HG03097 (cell line): ENCODE data around the gene CRYAA.
"Not testable (repeated sequence)": the region's sequence is repeated elsewhere in the genome, so short reads cannot be mapped to it uniquely, and the experiment has no call there.

Experiments
- ATAC-seq: cut with Tn5 transposase; IDR thresholded peaks from one replicate; pipeline ENCODE4 v1.9.1; 2021; ENCODE audit not compliant: unreplicated experiment, low FRiP score

Gene CRYAA, protein sequence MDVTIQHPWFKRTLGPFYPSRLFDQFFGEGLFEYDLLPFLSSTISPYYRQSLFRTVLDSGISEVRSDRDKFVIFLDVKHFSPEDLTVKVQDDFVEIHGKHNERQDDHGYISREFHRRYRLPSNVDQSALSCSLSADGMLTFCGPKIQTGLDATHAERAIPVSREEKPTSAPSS

DNA sequence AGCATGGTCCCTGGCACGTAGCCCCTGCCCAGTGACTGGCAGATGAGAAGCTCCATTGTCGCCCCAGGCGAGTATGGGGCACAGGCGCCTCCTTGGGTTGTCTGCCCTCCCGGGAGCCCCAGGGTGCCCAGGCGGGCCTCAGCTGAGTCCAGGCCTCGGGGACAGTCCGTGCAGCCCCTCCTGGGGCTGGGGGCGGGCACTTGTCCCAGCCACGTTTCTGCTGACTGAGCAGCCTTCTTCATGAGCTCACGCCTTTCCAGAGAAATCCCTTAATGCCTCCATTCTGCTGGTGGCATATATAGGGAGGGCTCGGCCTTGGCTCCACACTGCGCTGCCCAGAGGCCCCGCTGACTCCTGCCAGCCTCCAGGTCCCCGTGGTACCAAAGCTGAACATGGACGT is at the start of gene CRYAA:
TSS of gene CRYAA (plus strand) at position 301 of the 400 bp plus-strand sequence. CDS start at position 393, 92 bp downstream.
- not testable (repeated sequence) for ATAC-seq

DNA sequence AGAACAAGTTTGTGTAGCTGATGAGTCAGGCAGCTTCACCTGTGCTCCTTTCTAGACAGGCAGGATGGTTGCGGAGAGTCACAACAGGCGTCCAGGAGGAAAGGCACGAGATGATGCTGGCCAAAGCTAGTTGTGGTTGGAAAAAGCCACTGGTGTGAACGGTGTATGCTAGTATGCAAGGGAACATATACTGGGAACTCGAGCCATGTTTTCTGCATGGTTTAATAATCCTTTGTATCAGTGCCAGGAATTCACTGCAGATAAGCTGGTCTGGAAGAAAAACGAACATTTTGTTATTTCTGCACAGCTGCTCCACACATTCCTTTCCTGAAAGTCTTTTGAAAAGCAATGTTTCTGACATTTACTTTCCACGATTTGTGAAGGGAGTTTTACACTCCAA is 38.7 kb upstream of the CRYAA start:
- not testable (repeated sequence) for ATAC-seq

DNA sequence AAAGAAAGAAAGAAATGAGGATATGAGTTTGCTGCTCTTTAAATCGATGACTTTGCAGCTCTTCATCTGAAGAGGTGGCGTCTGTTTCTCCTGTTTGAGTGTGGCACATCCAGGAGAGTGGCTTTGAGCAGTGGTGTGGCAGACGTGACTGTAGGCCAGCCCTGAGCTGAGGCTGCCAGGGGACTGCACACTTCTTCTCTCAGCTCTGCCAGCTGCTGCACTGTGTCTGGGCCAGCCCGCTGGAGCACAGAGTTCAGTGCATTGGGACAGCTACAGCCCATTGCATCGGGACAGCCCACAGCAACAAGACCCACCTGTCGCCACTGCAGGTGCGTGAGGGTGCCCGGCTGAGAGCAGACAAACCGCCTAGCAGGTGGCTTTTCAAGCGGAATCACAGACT is 34.3 kb upstream of the CRYAA start:
- not testable (repeated sequence) for ATAC-seq

DNA sequence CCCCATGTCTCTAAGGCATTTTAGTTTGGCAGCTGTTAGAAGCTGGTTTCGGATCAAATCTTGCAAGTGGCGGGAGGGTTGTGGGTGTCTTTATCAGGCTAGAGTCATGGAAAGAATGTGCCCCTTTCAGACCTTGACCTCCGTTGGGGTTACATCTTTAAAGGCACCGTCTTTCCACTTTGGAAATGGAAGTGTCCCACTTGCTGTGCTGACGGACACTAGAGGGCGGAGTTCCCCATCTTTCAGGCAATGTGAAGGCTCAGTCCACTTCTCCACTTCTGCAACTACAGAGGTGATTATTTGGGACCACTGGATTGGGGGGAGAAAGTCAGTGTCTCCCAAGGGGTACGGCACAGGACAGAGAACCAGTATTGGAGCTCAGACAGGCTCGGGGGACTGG is 29.9 kb upstream of the CRYAA start:
- ATAC-seq: not testable (repeated sequence)

DNA sequence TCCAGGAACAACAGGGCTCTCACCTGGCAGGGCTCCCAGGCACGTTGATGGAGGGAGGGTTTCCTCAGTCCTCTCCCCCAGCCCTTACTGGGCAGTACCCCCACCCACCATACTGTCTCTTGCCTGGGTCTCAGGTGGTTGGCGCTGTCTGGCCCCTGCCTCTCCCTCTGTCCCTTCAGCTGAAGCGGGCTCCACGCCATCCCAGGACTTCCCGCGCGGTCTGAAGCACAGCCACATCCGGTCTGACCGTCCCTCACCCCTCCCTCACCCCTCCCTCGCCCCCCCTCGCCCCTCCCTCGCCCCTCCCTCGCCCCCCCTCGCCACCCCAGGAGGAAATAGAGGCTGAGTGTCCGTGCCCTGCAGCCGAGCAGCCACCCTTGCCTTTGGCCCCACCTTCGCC is 27.4 kb upstream of the CRYAA start:
- ATAC-seq: not testable (repeated sequence)

DNA sequence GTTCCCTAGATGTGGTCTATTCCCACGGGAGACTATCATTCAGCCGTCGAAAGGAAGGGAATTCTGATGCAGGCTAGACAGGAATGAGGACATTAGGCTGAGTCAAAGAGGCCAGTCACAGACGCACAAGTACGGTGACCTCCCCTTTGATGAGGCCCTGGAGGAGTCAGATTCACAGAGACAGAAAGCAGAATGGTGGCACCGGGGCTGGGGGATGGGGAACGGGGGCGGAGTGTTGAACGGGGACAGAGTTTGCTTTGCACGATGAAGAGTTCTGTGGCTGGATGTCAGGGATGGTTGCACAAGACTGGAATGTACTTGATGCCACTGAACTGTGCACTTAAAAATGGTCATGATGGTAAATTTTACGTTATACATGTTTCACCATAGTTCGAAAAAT is 22.2 kb upstream of the CRYAA start:
- ATAC-seq: not testable (repeated sequence)

DNA sequence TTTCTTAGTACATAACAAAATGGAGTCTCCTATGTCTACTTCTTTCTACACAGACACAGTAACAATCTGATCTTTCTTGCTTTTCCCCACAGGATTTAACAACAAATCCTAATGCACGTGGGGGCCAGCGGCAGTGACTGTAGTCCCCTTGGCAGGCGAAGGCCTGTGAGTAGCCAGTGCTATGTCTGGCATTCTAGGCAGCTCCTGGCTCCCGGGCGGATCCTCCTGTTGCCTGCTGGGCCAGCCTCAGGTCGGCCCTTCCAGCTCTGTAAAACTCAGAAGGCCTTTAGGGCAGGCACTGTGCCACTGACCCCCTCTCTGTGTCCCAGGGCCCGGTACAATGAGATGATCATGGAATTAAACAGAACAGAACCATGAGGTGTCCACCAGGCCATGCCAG is 20.8 kb upstream of the CRYAA start:
- not testable (repeated sequence) for ATAC-seq

DNA sequence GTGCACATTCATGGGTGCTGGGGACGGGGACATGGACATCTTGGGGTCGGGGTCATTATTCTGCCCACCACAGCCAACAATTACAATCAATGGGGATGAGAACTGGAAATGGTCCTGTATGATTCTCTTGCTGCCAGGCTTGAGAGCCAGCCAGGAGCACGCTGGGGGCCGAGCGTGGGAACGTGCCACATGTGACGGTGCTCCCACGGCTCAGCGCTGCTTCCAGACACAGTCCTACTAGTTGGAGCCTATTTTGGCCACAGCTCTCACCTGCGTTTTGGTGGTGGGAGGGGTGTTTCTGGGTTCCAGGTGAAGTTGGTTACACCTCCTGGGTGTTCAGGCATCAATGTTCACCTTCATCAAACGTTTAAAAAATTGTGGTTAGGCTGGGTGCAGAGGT is 19.5 kb upstream of the CRYAA start:
- not testable (repeated sequence) for ATAC-seq

DNA sequence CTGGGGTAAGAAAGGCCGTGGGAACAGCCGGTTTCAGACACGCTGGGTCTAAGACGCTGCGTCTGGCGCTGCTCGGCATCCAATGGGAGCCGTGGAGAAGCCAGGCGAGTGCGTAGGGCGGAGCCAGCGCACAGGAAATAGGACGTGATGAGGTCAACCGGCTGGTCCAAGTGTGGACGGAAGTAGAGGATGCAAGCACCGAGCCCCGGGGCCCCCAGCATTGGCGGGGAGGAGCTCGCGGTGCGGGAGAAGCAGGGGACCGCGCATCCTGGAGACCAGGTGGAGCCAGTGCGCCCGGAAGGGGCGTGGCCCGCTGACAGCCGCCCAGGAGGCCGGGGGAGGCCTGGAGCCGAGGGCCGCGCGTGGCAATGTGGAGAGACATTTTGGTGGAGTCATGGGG is 15.2 kb upstream of the CRYAA start:
- not testable (repeated sequence) for ATAC-seq

DNA sequence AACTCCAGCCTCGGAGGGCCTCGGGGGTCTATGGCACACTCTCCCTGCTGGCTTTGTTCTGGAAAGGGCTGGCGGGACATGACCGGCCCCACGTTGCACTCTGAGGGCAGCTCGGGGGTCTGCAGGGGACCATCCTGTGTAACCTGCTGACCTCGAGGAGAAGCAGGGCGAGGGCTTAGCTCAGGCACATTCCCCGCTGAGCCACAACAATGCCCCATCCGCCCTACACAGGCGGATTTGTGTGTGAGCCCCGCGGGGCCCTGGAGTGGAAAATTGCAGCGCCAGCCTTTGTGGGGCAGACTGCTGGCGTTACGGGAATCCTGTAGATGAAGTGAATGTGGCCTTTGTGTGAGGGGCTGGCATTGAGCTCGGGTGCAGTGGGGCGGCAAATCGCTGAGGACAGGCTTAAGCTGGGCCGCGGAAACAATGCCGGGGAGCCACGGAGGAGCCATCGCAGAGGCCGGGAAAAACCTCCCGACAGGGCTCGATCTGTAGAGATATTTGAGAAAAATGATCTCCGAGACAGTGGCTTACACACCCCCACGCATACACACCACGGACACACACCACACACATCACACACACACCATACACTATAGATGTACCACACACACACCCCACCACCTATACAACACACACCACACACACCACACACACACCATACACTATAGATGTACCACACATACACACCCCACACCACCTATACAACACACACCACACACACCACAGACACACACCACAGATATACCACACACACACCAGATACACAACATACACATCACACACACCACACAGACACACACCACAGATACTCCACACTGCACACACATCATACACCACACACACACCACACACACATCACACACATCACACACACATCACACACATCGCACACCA is 9.3 kb upstream of the CRYAA start:
- ATAC-seq: not testable (repeated sequence)

DNA sequence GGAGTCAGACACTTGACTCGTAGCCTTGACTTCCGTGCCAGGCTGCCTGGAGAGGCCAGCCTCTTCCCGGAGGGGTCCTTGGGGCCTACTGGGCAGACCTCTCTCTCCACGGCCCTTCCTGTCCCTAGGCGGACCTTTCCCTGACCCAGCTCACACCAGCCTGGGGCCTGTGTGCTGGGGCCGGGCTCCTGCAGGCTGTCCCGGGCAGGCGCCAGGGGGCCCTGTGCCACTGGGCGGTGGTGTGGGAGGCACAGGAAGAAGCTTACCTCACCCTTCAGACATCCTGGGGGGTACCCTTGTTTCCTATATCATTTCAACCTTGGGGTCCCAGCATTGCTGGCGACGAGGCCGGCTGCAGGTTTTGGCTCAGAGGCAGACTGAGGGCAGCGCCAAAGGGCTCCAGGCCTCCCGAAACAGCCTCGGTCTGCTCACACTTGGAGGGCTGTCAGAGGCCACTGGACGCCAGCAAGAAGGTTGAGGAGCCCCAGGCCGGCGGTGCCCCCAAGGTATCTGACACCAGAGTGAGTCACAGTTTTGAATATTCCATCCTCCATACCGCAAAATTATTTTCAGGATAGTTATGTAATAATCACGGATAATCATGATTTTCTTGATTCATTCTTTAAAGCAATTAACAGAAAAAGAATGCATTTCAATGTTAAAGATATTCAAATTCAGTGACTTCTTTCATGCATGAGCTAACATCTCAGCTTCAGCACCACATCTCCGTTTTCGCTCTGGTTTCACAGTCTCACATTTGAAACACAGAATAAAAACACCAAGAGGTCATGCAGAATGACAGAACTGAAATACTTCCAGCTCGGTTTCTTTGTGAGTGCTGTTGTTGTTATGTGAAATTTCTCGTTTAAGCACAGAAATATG is 6.7 kb upstream of the CRYAA start:
- not testable (repeated sequence) for ATAC-seq

DNA sequence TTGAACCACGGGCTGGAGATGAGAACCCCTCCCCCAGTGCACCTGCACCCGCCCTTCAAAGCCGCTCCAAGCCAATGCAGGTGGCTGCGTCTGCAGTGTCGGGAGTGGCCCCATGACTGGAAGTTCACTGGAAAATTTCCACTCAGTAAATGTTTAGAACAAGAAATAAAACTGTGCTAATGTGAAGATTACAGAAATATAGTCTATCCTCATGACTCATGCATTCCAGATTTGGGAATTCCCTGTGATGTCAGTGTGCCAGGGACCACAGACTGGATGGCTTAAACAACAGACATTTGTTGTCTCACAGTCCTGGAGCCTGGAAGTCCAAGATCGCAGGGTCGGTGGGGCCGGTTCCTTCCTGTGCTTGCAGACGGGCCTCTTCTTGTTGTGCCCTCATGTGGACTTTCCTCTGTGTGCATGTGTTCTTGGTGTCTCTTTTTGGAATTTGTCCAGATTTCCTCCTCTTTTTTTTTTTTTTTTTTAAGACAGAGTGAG is 6.1 kb upstream of the CRYAA start:
- not testable (repeated sequence) for ATAC-seq

DNA sequence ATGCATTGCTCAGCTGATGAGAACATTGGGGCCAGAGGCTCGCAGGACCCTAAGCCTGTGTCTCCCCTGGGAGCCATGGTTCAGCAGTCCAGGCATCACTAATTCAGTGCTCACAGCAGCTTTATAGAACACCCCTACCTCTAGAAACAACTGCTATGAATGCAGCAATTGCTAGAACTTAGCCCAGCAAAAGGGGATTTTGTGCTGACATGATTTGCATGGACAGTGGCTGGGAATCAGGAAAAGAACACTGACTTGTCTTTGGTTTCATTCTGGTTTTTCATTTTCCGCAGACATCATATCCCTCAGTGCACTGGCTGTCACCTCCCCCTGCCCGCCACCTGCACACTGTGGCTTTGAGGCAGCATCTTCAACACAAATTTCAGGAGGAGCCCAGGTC is 4.0 kb upstream of the CRYAA start:
- ATAC-seq: peak; percentile 53

DNA sequence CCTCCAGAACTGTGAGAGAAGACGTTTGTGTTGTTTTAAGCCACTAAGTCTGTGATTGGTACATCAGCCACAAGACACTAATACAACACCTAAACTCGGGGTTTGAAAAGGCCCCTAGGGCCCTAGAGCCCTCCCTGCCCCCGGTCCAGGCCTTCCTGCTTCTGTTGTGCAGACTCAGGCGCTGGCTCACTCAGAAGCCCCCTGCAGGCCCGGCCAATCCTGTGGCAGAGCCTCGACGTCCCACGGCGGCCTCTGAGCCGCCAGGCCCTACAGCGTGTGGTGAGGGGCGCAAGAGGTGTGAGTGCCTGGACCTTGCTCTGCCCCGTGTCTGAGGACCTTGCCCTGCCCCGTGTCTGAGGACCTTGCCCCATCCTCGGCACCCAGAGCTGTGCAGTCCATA is 3.1 kb upstream of the CRYAA start:
- ATAC-seq: not testable (repeated sequence)

DNA sequence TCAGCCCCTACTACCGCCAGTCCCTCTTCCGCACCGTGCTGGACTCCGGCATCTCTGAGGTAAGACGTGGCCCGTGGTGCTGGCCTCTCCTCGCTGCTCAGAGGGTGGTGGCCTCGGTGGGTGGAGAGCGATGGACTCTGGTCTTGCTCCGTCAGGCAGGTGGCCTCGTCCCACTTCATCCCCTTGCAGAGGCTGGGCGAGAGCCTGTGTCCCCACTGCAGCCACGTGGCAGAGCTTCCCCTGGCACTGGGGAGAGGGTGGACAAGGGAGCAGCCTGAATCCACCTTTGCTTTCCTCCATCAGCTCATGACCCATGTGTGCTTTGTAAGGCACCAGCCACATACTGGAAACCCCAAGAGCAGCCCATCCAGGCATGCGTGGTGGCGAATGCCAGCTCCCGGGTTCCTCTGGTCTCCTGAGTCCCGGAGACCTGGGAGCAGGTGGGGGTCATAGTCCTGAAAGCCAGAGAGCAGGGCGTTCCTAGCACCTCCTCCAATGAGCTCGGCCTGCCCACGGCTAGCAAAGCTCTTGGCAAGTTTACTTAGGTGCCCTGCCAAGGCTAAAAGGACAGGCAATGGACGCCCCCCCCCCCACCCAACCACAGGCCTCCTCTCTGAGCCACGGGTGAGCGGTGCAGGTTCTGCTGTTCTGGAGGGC is 550 bp downstream of the CRYAA start:
- ATAC-seq: not testable (repeated sequence)

DNA sequence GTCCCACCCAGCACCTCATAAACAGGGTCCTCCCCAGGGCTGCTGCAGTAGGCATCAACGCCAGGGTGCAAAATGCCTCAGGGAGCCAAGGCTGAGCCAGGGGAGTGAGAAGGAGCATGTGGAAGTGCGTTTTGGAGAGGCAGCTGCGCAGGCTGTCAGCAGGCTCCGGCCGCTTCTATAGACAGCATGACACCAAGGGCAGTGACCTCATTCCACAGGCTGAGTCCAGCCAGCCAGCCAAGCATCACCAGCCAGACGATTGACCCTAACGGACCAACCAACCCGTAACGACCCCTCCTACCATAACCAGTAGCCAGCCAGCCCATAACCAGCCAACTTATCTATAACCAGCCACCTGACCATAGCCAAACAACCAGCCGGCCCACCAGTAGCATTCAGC is 1.1 kb downstream of the CRYAA start:
- ATAC-seq: not testable (repeated sequence)

DNA sequence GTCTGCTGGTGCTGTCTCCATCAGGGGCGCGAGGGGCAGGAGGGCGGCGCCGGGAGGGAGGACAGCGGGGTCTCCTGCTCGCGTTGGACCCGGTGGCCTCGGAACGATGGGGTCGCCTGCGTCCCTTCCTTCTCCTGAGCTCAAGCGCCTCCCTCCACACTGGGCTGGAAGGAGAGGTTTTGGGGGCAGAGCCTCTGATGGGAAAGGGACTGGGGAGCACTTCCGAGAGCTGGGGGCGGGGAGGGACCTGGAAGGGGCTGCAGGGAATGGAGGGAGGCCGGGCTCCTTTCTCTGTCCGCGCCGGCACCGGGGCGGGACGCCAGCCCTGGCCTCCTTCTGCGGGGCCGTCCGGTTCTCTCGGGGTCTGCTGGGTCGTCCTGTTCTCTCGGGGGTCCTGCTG is 4.0 kb downstream of the CRYAA start:
- ATAC-seq: not testable (repeated sequence)

DNA sequence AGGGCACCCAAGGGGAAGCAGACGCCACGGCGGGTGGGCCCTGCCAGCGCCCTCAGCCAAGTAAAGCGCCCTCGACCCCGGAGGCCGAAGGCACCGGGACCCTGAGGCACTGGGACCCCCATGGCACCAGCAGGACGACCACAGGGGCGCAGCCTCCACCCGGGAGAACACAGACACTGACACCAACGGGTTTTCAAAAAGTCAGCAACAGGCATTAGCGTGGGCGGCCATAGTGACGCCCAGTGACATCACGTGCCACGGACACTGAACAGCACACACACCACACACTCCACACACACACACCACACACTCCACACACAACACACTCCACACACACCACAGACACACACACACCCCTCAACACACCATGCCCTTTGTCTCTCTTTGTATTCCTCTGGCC is 4.6 kb downstream of the CRYAA start:
- ATAC-seq: not testable (repeated sequence)

DNA sequence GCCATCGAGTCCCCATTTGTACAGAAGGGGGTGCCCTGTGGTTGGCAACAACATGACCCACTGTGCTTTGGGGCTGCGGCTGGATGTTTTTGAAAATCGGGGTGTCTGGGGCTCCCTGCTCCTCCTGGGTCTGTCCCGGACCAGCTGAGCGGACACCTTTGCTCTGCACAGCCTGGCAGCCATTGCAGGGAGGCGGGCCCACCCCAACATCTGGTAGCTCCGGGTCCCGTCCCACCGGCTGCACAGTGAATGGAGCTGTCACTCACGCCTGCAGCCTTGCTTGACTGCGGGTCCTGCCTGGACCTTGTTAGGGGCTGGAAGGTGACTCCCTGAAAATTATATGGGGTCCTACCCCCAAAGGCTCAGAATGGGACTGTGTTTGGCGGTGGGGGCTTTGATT is 5.1 kb downstream of the CRYAA start:
- not testable (repeated sequence) for ATAC-seq

DNA sequence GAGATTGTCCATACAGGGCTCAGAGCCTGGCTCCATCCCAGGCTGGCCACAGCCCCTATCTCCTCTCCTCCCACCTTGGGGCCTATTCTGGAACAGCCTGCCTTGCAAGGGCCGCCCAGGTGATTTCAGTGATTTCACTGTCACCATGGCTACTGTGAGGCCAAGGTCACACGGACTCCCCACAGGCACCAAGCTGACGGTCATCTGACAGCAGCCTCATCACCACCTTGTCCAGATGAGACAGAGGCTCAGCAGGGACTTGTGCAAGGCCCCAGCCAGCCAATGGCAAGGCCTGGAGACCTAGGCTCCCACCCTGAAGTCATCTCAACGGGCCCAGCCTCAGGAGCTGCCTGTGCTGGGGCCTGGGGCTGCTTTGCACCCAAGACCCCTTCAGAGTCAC is 6.2 kb downstream of the CRYAA start:
- not testable (repeated sequence) for ATAC-seq
